H1 (cell line): ENCODE results near the gene KRTAP6-1. TPM values are rescaled to one million over a fixed set of nuclear protein-coding genes. Genes with fewer than 3 reads are reported as not detected.
A peak's percentile ranks its signal among the peaks of the same experiment; 100 is the strongest.

Experiments used
- CTCF ChIA-PET: fragments of 300-600 bp; sonication (Branson Sonifier 250); formaldehyde crosslinking; loops from one replicate; lab custom pipeline; 2021; ENCODE audit not compliant: partially characterized antibody; lab: Charles Lee
- POLR2A ChIA-PET: fragments of 300-600 bp; sonication (Branson Sonifier 250); formaldehyde crosslinking; loops from one replicate; lab custom pipeline; 2021; ENCODE audit warnings: inconsistent platforms; ENCODE audit not compliant: partially characterized antibody; lab: Charles Lee
- DNase-seq, 2 experiments: peaks; one replicate each; pipeline versions ENCODE4 v3.0.0 to v3.0.0-alpha.2; 2010 to 2022; ENCODE audit warnings: low spot score in 2 of 2, low read depth in 1 of 2, mixed read lengths in 1 of 2
- FAIRE-seq: peaks from 2 replicates; lab custom pipeline; 2011; peaks lifted over from hg19 to GRCh38; lab: Jason Lieb, UNC
- H2AFZ ChIP-seq: 2 replicates; pipeline ENCODE4 v1.8.1; 2012; ENCODE audit warnings: low read length, inconsistent platforms
- H2AK5ac ChIP-seq: 2 replicates; pipeline ENCODE4 v1.6.1; 2013; ENCODE audit warnings: low read depth, low read length
- H2BK120ac ChIP-seq: replicated peaks from 2 replicates; pipeline ENCODE3; 2013; ENCODE audit warnings: low read depth, low read length, inconsistent platforms
- H2BK12ac ChIP-seq: 2 replicates; pipeline ENCODE4 v1.6.1; 2013; ENCODE audit warnings: low read depth, low read length
- H2BK15ac ChIP-seq: 2 replicates; pipeline ENCODE4 v1.6.1; 2013; ENCODE audit warnings: low read length
- H2BK20ac ChIP-seq: 2 replicates; pipeline ENCODE4 v1.6.1; 2013; ENCODE audit warnings: low read length
- H2BK5ac ChIP-seq: 2 replicates; pipeline ENCODE4 v1.6.1; 2013; ENCODE audit warnings: low read depth, low read length
- H3K14ac ChIP-seq: 2 replicates; pipeline ENCODE4 v1.6.1; 2013; ENCODE audit warnings: inconsistent platforms; ENCODE audit not compliant: insufficient read length
- H3K18ac ChIP-seq: 2 replicates; pipeline ENCODE4 v1.6.1; 2013; ENCODE audit warnings: low read length; ENCODE audit errors: extremely low read depth
- H3K23ac ChIP-seq: 2 replicates; pipeline ENCODE4 v1.6.1; 2013; ENCODE audit warnings: inconsistent platforms; ENCODE audit not compliant: insufficient read length
- H3K23me2 ChIP-seq: 2 replicates; pipeline ENCODE4 v1.6.1; 2013; ENCODE audit warnings: low read depth, low read length
- H3K27ac ChIP-seq: 2 replicates; pipeline ENCODE4 v1.6.1; 2011; ENCODE audit warnings: low read depth, low read length, inconsistent platforms
- H3K27me3 ChIP-seq, 4 experiments: replicated peaks in 1 of 4; 1 replicate in 1 of 4; 2 replicates in 3 of 4; pipeline versions ENCODE4 v1.6.1 to v1.8.1; 2011 to 2013; ENCODE audit warnings: low read length in 3 of 4, mild to moderate bottlenecking in 3 of 4, inconsistent platforms in 2 of 4, mixed read lengths in 2 of 4, moderate library complexity in 1 of 4; ENCODE audit not compliant: control insufficient read depth in 3 of 4, insufficient read depth in 3 of 4; ENCODE audit errors: extremely low read depth in 1 of 4
- H3K36me3 ChIP-seq, 4 experiments: 2 replicates each; pipeline versions ENCODE4 v1.6.1 to v1.8.1; 2011 to 2013; ENCODE audit warnings: mild to moderate bottlenecking in 4 of 4, low read length in 3 of 4, moderate library complexity in 2 of 4, control low read depth in 1 of 4, inconsistent platforms in 1 of 4; ENCODE audit not compliant: insufficient read depth in 4 of 4, control insufficient read depth in 2 of 4
- H3K4ac ChIP-seq: replicated peaks from 2 replicates; pipeline ENCODE3; 2013; ENCODE audit warnings: low read length, low read depth, mixed read lengths, inconsistent platforms; ENCODE audit not compliant: insufficient read length
- H3K4me1 ChIP-seq, 4 experiments: replicated peaks in 1 of 4; 1 replicate in 1 of 4; 2 replicates in 3 of 4; pipeline versions ENCODE4 v1.6.1 to v1.8.1; 2011 to 2013; ENCODE audit warnings: low read length in 3 of 4, inconsistent platforms in 2 of 4, mixed read lengths in 1 of 4; ENCODE audit not compliant: insufficient read depth in 4 of 4, control insufficient read depth in 3 of 4
- H3K4me2 ChIP-seq, 2 experiments: 2 replicates each; pipeline versions ENCODE4 v1.6.1 to v1.8.1; 2011 to 2013; ENCODE audit warnings: low read depth in 2 of 2, low read length in 2 of 2, control low read depth in 1 of 2, inconsistent platforms in 1 of 2, mild to moderate bottlenecking in 1 of 2; ENCODE audit not compliant: insufficient read depth in 1 of 2
- H3K4me3 ChIP-seq, 4 experiments: fragments of 200-600, 300-600 bp in 1 of 4; sonication (generic), shearing (Covaris generic), sonication (Bioruptor Twin) in 1 of 4; 2 replicates each; pipeline versions ENCODE4 v1.5.1 to v1.8.1; 2011 to 2016; ENCODE audit warnings: low read length in 4 of 4, low read depth in 3 of 4, control low read depth in 2 of 4, inconsistent platforms in 2 of 4, mild to moderate bottlenecking in 2 of 4, mixed read lengths in 1 of 4, moderate library complexity in 1 of 4; ENCODE audit not compliant: insufficient read depth in 2 of 4; ENCODE audit errors: extremely low read depth in 1 of 4
- H3K56ac ChIP-seq: replicated peaks from 2 replicates; pipeline ENCODE3; 2013; ENCODE audit warnings: low read depth, mild to moderate bottlenecking, mixed read lengths, low read length, inconsistent platforms; ENCODE audit not compliant: insufficient read length
- H3K79me1 ChIP-seq: 2 replicates; pipeline ENCODE4 v1.6.1; 2013; ENCODE audit warnings: low read depth, low read length, control low read depth
- H3K79me2 ChIP-seq, 2 experiments: 2 replicates each; pipeline versions ENCODE4 v1.6.1 to v1.8.1; 2012 to 2013; ENCODE audit warnings: low read length in 2 of 2, mild to moderate bottlenecking in 2 of 2, inconsistent platforms in 1 of 2; ENCODE audit not compliant: insufficient read depth in 2 of 2, control insufficient read depth in 1 of 2
- H3K9ac ChIP-seq, 4 experiments: replicated peaks in 1 of 4; 1 replicate in 1 of 4; 2 replicates in 3 of 4; pipeline versions ENCODE4 v1.6.1 to v1.8.1; 2011 to 2013; ENCODE audit warnings: low read depth in 3 of 4, low read length in 3 of 4, control low read depth in 2 of 4, mild to moderate bottlenecking in 2 of 4, moderate library complexity in 2 of 4, inconsistent platforms in 1 of 4; ENCODE audit errors: extremely low read depth in 1 of 4
- H3K9me3 ChIP-seq, 2 experiments: 2 replicates each; pipeline versions ENCODE4 v1.6.1 to v1.8.1; 2012 to 2013; ENCODE audit warnings: mild to moderate bottlenecking in 2 of 2, moderate library complexity in 2 of 2, control low read depth in 1 of 2, inconsistent platforms in 1 of 2, low read depth in 1 of 2, low read length in 1 of 2, mixed read lengths in 1 of 2; ENCODE audit not compliant: insufficient read depth in 2 of 2
- H4K20me1 ChIP-seq, 2 experiments: replicated peaks in 1 of 2; 2 replicates each; pipeline versions ENCODE3 to v1.8.1; 2011 to 2013; ENCODE audit warnings: inconsistent platforms in 2 of 2, low read length in 2 of 2, mild to moderate bottlenecking in 1 of 2; ENCODE audit not compliant: insufficient read depth in 2 of 2, control insufficient read depth in 1 of 2
- H4K5ac ChIP-seq: 2 replicates; pipeline ENCODE4 v1.6.1; 2013; ENCODE audit warnings: low read length, low read depth, mixed read lengths, inconsistent platforms; ENCODE audit not compliant: insufficient read length
- H4K8ac ChIP-seq: 2 replicates; pipeline ENCODE4 v1.8.0; 2013; ENCODE audit warnings: mild to moderate bottlenecking, moderate library complexity, low read length, inconsistent platforms; ENCODE audit not compliant: insufficient read depth; ENCODE audit errors: extremely low read depth
- H4K91ac ChIP-seq: replicated peaks from 2 replicates; pipeline ENCODE3; 2013; ENCODE audit warnings: low read length, mixed read lengths, inconsistent platforms; ENCODE audit not compliant: insufficient read length
- CHD1 ChIP-seq: IDR thresholded peaks from 2 replicates; pipeline ENCODE4 v1.6.1; 2012; ENCODE audit warnings: low read depth, low read length, improper control_type of control experiment
- CHD2 ChIP-seq: IDR thresholded peaks from 2 replicates; pipeline ENCODE4 v1.6.1; 2012; ENCODE audit warnings: low read length, improper control_type of control experiment
- CTCF ChIP-seq, 3 experiments: IDR thresholded peaks; 1 replicate in 2 of 3; 2 replicates in 1 of 3; pipeline versions ENCODE4 v1.5.1 to v1.6.1; 2011; ENCODE audit warnings: low read length in 3 of 3, mild to moderate bottlenecking in 3 of 3, inconsistent platforms in 2 of 3, low read depth in 1 of 3, moderate library complexity in 1 of 3; ENCODE audit not compliant: insufficient read depth in 1 of 3; ENCODE audit errors: control extremely low read depth in 1 of 3
- EGR1 ChIP-seq: IDR thresholded peaks from 2 replicates; pipeline ENCODE4 v1.6.1; 2011; ENCODE audit warnings: low read depth, low read length, borderline replicate concordance
- EZH2 ChIP-seq: fragments of 200-600 bp; sonication (generic); IDR thresholded peaks from 2 replicates; pipeline ENCODE4 v1.7.1; 2012; ENCODE audit warnings: low read depth, mild to moderate bottlenecking, moderate library complexity, low read length, inconsistent platforms; ENCODE audit not compliant: severe bottlenecking
- JUND ChIP-seq: IDR thresholded peaks from 2 replicates; pipeline ENCODE4 v1.6.1; 2011; ENCODE audit warnings: mild to moderate bottlenecking, improper control_type of control experiment, low read length
- KDM1A ChIP-seq: fragments of 200-600, 300-600 bp; sonication (generic); IDR thresholded peaks from 2 replicates; pipeline ENCODE4 v1.7.1; 2016; ENCODE audit warnings: mild to moderate bottlenecking, low read length, borderline replicate concordance
- SIN3A ChIP-seq, 2 experiments: IDR thresholded peaks in 1 of 2; conservative IDR thresholded peaks in 1 of 2; 2 replicates each; pipeline ENCODE4 v1.6.1; 2011 to 2012; ENCODE audit warnings: low read length in 2 of 2, improper control_type of control experiment in 1 of 2, low read depth in 1 of 2, mild to moderate bottlenecking in 1 of 2
- SP4 ChIP-seq: IDR thresholded peaks from 2 replicates; pipeline ENCODE4 v1.6.1; 2012; ENCODE audit warnings: low read length, inconsistent platforms
- TAF7 ChIP-seq: optimal IDR thresholded peaks from 2 replicates; pipeline ENCODE3; 2011; ENCODE audit warnings: low read depth, mild to moderate bottlenecking, inconsistent platforms, low read length, moderate library complexity, borderline replicate concordance
- TBP ChIP-seq: IDR thresholded peaks from 2 replicates; pipeline ENCODE4 v1.6.1; 2011; ENCODE audit warnings: low read depth, low read length, improper control_type of control experiment
- YY1 ChIP-seq: IDR thresholded peaks from 2 replicates; pipeline ENCODE4 v1.6.1; 2011; ENCODE audit warnings: low read depth, mild to moderate bottlenecking, low read length
- WGBS, 2 experiments: shearing (Covaris generic) in 1 of 2; methylation state at CpG; one replicate each; pipeline versions ENCODE4 v1.1.6 to v1.1.7; 2013 to 2015; ENCODE audit warnings: low lambda C conversion rate in 2 of 2, mixed read lengths in 2 of 2, inconsistent platforms in 1 of 2, low coverage in 1 of 2, missing lambda C conversion rate in 1 of 2; ENCODE audit not compliant: insufficient replicate concordance in 2 of 2, insufficient coverage in 1 of 2, insufficient read length in 1 of 2; ENCODE audit errors: extremely low coverage in 1 of 2, missing lambda C conversion rate in 1 of 2; 5-methylcytosine and 5-hydroxymethylcytosine counted together
- polyA plus RNA-seq, 7 experiments: library from polyadenylated mRNA; depleted of rRNA in 3 of 7; stranded (reverse) in 5 of 7; unstranded in 2 of 7; fragments of >200 nt in 5 of 7; fragments of 200-250 nt in 2 of 7; gene quantifications; 1 replicate in 5 of 7; 2 replicates in 1 of 7; 4 replicates in 1 of 7; pipeline versions ENCODE4 v1.2.1 to v1.2.3, GENCODE V29; 2011 to 2013; ENCODE audit warnings: missing spikeins in 2 of 7, mixed read lengths in 2 of 7
- total RNA-seq: library from RNA; stranded (reverse); fragmentation: NEBNext Ultra II Directional; extraction: Animal tissue kit (Norgen Biotek cat#: 25700); gene quantifications from 2 replicates; pipeline ENCODE4 v1.2.1, GENCODE V29; 2021

The KRTAP6-1 gene
- total and polyA plus RNA-seq, 2 of the 8 experiments (the other 6 are each of a cell fraction or from before 2014, with no cell fraction given): not detected

DNA sequence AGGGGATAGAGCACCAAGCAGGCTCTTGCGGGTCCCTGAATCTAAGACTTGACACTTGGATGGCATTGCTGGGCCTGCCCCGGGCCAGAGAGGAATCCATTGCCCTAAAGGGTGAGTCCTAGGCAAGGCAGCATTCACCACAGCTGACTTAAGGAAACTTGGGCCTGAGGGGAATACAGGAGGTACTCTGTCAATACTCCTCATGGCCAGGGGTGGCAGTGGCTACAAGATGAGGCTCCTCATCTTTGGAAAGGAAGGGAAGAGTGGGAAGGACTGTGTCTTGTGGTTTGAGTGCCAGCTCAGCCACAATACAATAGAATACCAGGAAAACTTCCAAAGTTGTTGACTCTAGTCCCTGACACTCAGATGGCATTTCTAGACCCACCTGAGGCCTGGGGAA is 7.8 kb downstream of the KRTAP6-1 start:
- no peak overlapping the region for H3K4me3 ChIP-seq
- H3K9ac ChIP-seq: no peak overlapping the region
- H2BK5ac ChIP-seq: no peak overlapping the region
- H3K4me2 ChIP-seq: no peak overlapping the region
- H3K23me2 ChIP-seq: no peaks in the 10 kb centered on the region; the same call in 1 of the 2 replicates
- no peak overlapping the region for H2BK15ac ChIP-seq
- no peak overlapping the region for H3K27ac ChIP-seq
- H3K4ac ChIP-seq: no peak overlapping the region
- FAIRE-seq (peak; percentile 58), DNase-seq (no peak)
- 0 out of 2 replicates have a peak overlapping the region, but pooled peaks have one; percentile 51 for H2AFZ ChIP-seq
- no peak overlapping the region for H2AK5ac ChIP-seq
- no peaks in the 10 kb centered on the region for H3K9me3 ChIP-seq
- H2BK20ac ChIP-seq: no peak overlapping the region
- H2BK120ac ChIP-seq: no peak overlapping the region
- 93% methylated on average over 2 of the region's 2 CpGs; no CpG with 5 or more reads in 1 of the 2 experiments for WGBS, 2 experiments
- POLR2A ChIA-PET: interaction anchor here (0.7 kb wide), 1 partner anchor 1043 kb away, joined by 3 read pairs; no protein-coding TSS in a partner anchor
- H3K14ac ChIP-seq: no peak overlapping the region
- no peaks in the 10 kb centered on the region for H3K36me3 ChIP-seq
- no peak overlapping the region for H3K56ac ChIP-seq
- H3K79me2 ChIP-seq: no peaks in the 10 kb centered on the region
- no peaks in the 10 kb centered on the region for H3K4me1 ChIP-seq
- H3K27me3 ChIP-seq: no peaks in the 10 kb centered on the region
- no peak overlapping the region for H3K18ac ChIP-seq
- no peaks in the 10 kb centered on the region for H3K79me1 ChIP-seq
- H4K5ac ChIP-seq: no peak overlapping the region
- no peaks in the 10 kb centered on the region for H4K20me1 ChIP-seq
- H3K23ac ChIP-seq: no peak overlapping the region
- no peak overlapping the region for H2BK12ac ChIP-seq
- no peak overlapping the region for H4K91ac ChIP-seq
- CTCF ChIA-PET: interaction anchor here (0.6 to 1.9 kb wide), 3 partner anchors 10 to 158 kb away, joined by 3 to 5 read pairs (median 4); partner anchors contain the start of gene KRTAP20-1
- no peak overlapping the region for H4K8ac ChIP-seq
- no peak for TF ChIP-seq TBP
- no peak for TF ChIP-seq CHD1
- TF ChIP-seq EZH2: no peak
- TF ChIP-seq EGR1: no peak
- no peak for TF ChIP-seq YY1
- no peak for TF ChIP-seq TAF7
- no peak for TF ChIP-seq KDM1A
- TF ChIP-seq JUND: no peak
- TF ChIP-seq SIN3A (conservative IDR thresholded peaks at IDR 0.05 in 1 of 2, IDR thresholded peaks at IDR 0.05 in 1 of 2; ENCODE audit: low read depth in 1 of 2, low read length in 2 of 2): no peak
- TF ChIP-seq CTCF (IDR thresholded peaks at IDR 0.05; ENCODE audit: control extremely low read depth in 1 of 3, insufficient read depth in 1 of 3, low read depth in 1 of 3, low read length in 3 of 3): peak in 1 of 3 experiments; percentile 52; a peak in 1 of 4 replicates
- TF ChIP-seq CHD2: no peak
- no peak for TF ChIP-seq SP4
